Measurements from ENCODE around the gene RAB11FIP3. TPM values are rescaled to one million over a fixed set of nuclear protein-coding genes. Genes with fewer than 3 reads are reported as not detected.

RAB11FIP3 gene
- total and polyA plus RNA-seq, 9 of the 15 experiments (the other 6 are each of a cell fraction or from before 2014, with no cell fraction given), result 0.46 to 13.1 (median 4.3) TPM

- DNase-seq (ENCODE audit: extremely low read depth in 1 of 4, low spot score in 3 of 4) (no peak), ATAC-seq (no peak), FAIRE-seq (no peak)
- intact Hi-C loops (cut with micrococcal nuclease), result no loop called here
- Histone ChIP-seq H3K4me1 (replicated peaks in 1 of 2; ENCODE audit: control insufficient read depth in 2 of 2, insufficient read depth in 2 of 2, low read length in 2 of 2) (peaks cover 14 to 96% of the 10 kb centered on the region in 2 experiments), H3K36me3 (ENCODE audit: control insufficient read depth, insufficient read depth, low read length) (no peaks in the 10 kb centered on the region), H3K27ac (ENCODE audit: extremely low read depth, low read depth, low read length) (no peak overlapping the region), H3K9ac (ENCODE audit: insufficient read depth in 1 of 2, low read depth in 2 of 2, low read length in 2 of 2) (peak overlapping the region in 1 of 2 experiments; percentile 58; a peak in 2 of 4 replicates), H2AFZ (ENCODE audit: low read depth, low read length) (no peak overlapping the region), H3K79me2 (ENCODE audit: control insufficient read depth, insufficient read depth, low read length) (no peaks in the 10 kb centered on the region), H3K27me3 (ENCODE audit: control insufficient read depth in 2 of 2, insufficient read depth in 2 of 2, low read length in 2 of 2) (peaks cover 3 to 17% of the 10 kb centered on the region in 2 experiments; a peak in 4 of 5 replicates), H3K4me2 (ENCODE audit: insufficient read depth, low read length) (no peak overlapping the region), H4K20me1 (replicated peaks; ENCODE audit: control insufficient read depth, insufficient read depth, low read length) (no peaks in the 10 kb centered on the region), H3K9me1 (ENCODE audit: control insufficient read depth, insufficient read depth, low read length) (no peaks in the 10 kb centered on the region), H3K9me3 (replicated peaks; ENCODE audit: control insufficient read depth, insufficient read depth, low read depth, low read length) (no peaks in the 10 kb centered on the region), H3K4me3 (no peak overlapping the region)
- 27% methylated on average over 7 of the region's 15 CpGs for WGBS (ENCODE audit: insufficient coverage, low coverage, missing lambda C conversion rate)
- POLR2A ChIA-PET, result interaction anchor here (0.6 kb wide), 1 partner anchor 165 kb away, joined by 3 read pairs; no protein-coding TSS in a partner anchor
- no peak for TF ChIP-seq RERE (CRISPR knock-in tag; IDR thresholded peaks at IDR 0.05; ENCODE audit: borderline replicate concordance)
- TF ChIP-seq TFAP4 (CRISPR knock-in tag; IDR thresholded peaks at IDR 0.05; ENCODE audit: borderline replicate concordance), result 0 out of 2 replicates have a peak, but pooled peaks have one; percentile 25
- no peak for TF ChIP-seq CREB5 (CRISPR knock-in tag; IDR thresholded peaks at IDR 0.05)
- TF ChIP-seq PATZ1 (CRISPR knock-in tag; IDR thresholded peaks at IDR 0.05; ENCODE audit: borderline replicate concordance), result no peak
- no peak for TF ChIP-seq CBFA2T2 (conservative IDR thresholded peaks at IDR 0.05)
- 0 out of 2 replicates have a peak, but pooled peaks have one; percentile 25 for TF ChIP-seq ZNF740 (CRISPR knock-in tag; IDR thresholded peaks at IDR 0.05)
- TF ChIP-seq ZNF740 (tag; IDR thresholded peaks at IDR 0.05), result no peak
- CTCF ChIA-PET (ENCODE audit: low intra/inter-chr PET ratio), result no interaction called here
- BruUV-seq (replicated peaks), result no TSS peak
- in situ Hi-C loops (cut with MboI), result no loop called here
Measured at GRCh38 chr16:561413-561794, 136.0 kb downstream of the RAB11FIP3 start.

Data from K562 (cell line).